K562 treated with DMSO at 1 percent for 12 hours (cell line): ENCODE results near the gene NR2C1. TPM values are rescaled to one million over a fixed set of nuclear protein-coding genes. Genes with fewer than 3 reads are reported as not detected.

Source experiments
- total RNA-seq: library from RNA; unstranded; fragments of 300-600 nt; gene quantifications from 2 replicates; pipeline ENCODE4 v1.2.3, GENCODE V29; 2022; ENCODE audit not compliant: insufficient read depth

The NR2C1 gene
- 6.0 and 24.0 TPM in 2 replicates for total RNA-seq

GRCh38 chr12:95072900-95073697 lies at the start of gene NR2C1:
NR2C1 (minus strand) TSS chr12:95073618; CDS start chr12:95067384, 6,234 bp downstream.

DNA sequence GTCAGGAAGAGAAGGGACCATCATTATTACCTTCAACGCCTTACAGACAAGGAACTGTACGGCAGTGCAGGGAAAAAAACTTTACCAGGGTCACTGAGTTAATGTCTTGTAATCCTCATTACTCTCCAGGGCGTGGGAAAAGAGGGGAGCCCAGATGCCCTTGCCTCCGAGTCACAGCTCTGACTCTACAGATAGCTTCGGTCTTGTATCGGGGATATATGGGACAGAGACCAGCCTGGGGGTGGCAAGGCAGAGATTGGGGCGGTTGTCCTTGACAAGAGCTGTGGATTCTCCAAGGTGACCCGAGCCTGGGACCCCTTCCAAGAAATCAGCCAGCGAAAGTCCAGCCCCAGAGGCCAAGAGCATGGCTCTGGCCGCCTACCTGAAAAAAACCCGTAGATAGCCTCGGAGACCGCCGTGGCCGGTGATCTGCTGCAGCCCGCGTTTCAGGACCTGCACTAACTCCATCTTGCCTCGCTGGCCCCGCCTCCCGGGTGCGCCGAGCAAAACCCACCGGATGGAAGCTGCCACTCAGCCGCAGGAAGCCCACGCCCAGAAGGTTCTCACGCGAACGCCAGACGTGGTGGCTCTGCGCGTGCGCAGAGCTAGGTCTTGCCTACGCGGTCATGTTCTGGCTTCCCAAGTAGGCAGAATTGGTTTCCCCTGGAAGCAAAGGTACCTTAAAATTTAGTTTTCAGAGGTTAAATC lies 70.1 kb downstream of the NR2C1 start, which contains the start of gene NDUFA12:
TSS of gene NDUFA12 (minus strand) at position 485 of the 708 bp plus-strand sequence. CDS start at position 468, 17 bp downstream.

Other genes with a start within 250 kb of the NR2C1 start
- 157 and 199 TPM in 2 replicates for gene NDUFA12, start 69.9 kb downstream of the NR2C1 start, total RNA-seq
- gene FGD6, start 143.8 kb upstream of the NR2C1 start, total RNA-seq: 1.0 and 6.6 TPM in 2 replicates
- gene VEZT, start 144.2 kb upstream of the NR2C1 start, total RNA-seq: 7.6 and 25.8 TPM in 2 replicates